Panc1 (cell line): ENCODE results near the gene HLA-B. TPM values are rescaled to one million over a fixed set of nuclear protein-coding genes. Genes with fewer than 3 reads are reported as not detected.

ENCODE experiments used
- ATAC-seq: fragments of 200-7000 bp; cut with Tn5 transposase; 2 replicates; pipeline ENCODE4 v1.9.1; 2020; ENCODE audit warnings: mild to moderate bottlenecking, moderate library complexity
- BruUV-seq: library from RNA; stranded (reverse); fragments of 400-500 nt; replicated peaks from 2 replicates; lab custom pipeline; 2021; lab: Mats Ljungman, UMichigan
- CTCF ChIA-PET: fragments of 300-600 bp; sonication (Branson Sonifier 250); formaldehyde crosslinking; loops from one replicate; lab custom pipeline; 2022; ENCODE audit warnings: antibody characterized with exemption; lab: Charles Lee
- POLR2A ChIA-PET: fragments of 300-600 bp; sonication (Branson Sonifier 250); formaldehyde crosslinking; loops from one replicate; lab custom pipeline; 2022; ENCODE audit warnings: antibody characterized with exemption; lab: Charles Lee
- DNase-seq: peaks from one replicate; pipeline ENCODE4 v3.0.0-alpha.2; 2010; ENCODE audit warnings: low read depth, low spot score
- H3K27ac ChIP-seq: 2 replicates; pipeline ENCODE4 v1.5.1; 2011; ENCODE audit warnings: mild to moderate bottlenecking, low read length, inconsistent platforms
- H3K27me3 ChIP-seq: fragments of 200-500 bp; sonication (Bioruptor generic); 2 replicates; pipeline ENCODE4 v1.6.0; 2014; ENCODE audit warnings: low read length, inconsistent platforms; ENCODE audit not compliant: control insufficient read depth, insufficient read depth
- H3K36me3 ChIP-seq: fragments of 200-500 bp; sonication (Bioruptor generic); 2 replicates; pipeline ENCODE4 v1.5.1; 2014; ENCODE audit warnings: inconsistent platforms, mild to moderate bottlenecking, low read length, moderate library complexity; ENCODE audit not compliant: control insufficient read depth, insufficient read depth
- H3K4me1 ChIP-seq: 2 replicates; pipeline ENCODE4 v1.5.1; 2011; ENCODE audit warnings: inconsistent platforms, mild to moderate bottlenecking, low read length, moderate library complexity; ENCODE audit not compliant: control insufficient read depth, insufficient read depth
- H3K4me3 ChIP-seq, 2 experiments: 2 replicates each; pipeline ENCODE4 v1.5.1; 2011 to 2012; ENCODE audit warnings: low read depth in 2 of 2, low read length in 2 of 2, mild to moderate bottlenecking in 2 of 2, inconsistent platforms in 1 of 2, moderate library complexity in 1 of 2
- H3K9me3 ChIP-seq: fragments of 200-500 bp; sonication (Bioruptor generic); 2 replicates; pipeline ENCODE4 v1.5.1; 2014; ENCODE audit warnings: low read depth, mild to moderate bottlenecking, inconsistent platforms, low read length, moderate library complexity; ENCODE audit not compliant: control insufficient read depth, insufficient read depth
- POLR2AphosphoS5 ChIP-seq: IDR thresholded peaks from 2 replicates; pipeline ENCODE4 v1.6.1; 2012; ENCODE audit warnings: mild to moderate bottlenecking, low read depth, low read length, moderate library complexity
- SIN3A ChIP-seq: IDR thresholded peaks from 2 replicates; pipeline ENCODE4 v1.6.1; 2012; ENCODE audit warnings: low read depth, mild to moderate bottlenecking, low read length, moderate library complexity, borderline replicate concordance; ENCODE audit not compliant: insufficient read depth
- TCF7L2 ChIP-seq: IDR thresholded peaks from 2 replicates; pipeline ENCODE4 v1.6.1; 2011; ENCODE audit warnings: mild to moderate bottlenecking, low read depth, low read length, inconsistent platforms
- in situ Hi-C: cut with HindIII; loops from 2 replicates; pipeline ENCODE4 v1.10.0; 2016; ENCODE audit warnings: low sequenced_read_pairs, low pct_unique_long_range_greater_than_20kb
- intact Hi-C: fragments of 100-400 bp; cut with micrococcal nuclease; formaldehyde crosslinking; loops from one replicate; pipeline ENCODE4 v1.10.0; 2022; ENCODE audit not compliant: unreplicated experiment
- total RNA-seq: library from RNA; stranded (reverse); gene quantifications from one replicate; pipeline ENCODE4 v1.2.1, GENCODE V29; 2021; ENCODE audit not compliant: unreplicated experiment
- TF ChIP-seq, protein P1 (sequence below): fragments of 450-650 bp; IDR thresholded peaks from 2 replicates; pipeline ENCODE4 v1.5.1; 2017; ENCODE audit warnings: mild to moderate bottlenecking
- TF ChIP-seq, protein P2 (sequence below), 2 experiments: IDR thresholded peaks; 2 replicates each; pipeline ENCODE4 v1.6.1; 2011 to 2012; ENCODE audit warnings: low read depth in 2 of 2, control low read depth in 1 of 2, low read length in 1 of 2, mild to moderate bottlenecking in 1 of 2, moderate library complexity in 1 of 2; ENCODE audit not compliant: insufficient read depth in 1 of 2

HLA-B gene
- total RNA-seq, 1 experiment from 2014 or later, result 191 TPM

DNA sequence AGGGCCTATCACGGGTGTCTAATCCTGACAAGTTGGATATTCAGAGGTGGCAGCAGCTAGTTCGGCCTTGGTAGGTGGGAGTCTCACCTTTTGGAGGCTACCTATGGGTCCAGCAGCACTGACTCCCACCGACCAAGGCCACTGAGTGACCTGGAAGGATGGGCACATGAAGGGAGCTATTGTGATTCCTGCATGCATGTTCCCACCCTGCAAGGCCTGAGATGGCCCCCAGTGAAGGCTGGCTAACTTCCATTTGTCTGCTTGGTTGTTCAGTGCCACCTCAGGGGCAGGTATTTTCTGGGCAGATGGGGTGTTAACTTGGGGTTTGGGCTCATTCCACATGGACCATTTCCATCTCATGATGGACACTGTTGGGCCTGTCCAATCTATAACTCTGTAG is 28.1 kb upstream of the HLA-B start:
- POLR2A ChIA-PET, result no interaction called here

DNA sequence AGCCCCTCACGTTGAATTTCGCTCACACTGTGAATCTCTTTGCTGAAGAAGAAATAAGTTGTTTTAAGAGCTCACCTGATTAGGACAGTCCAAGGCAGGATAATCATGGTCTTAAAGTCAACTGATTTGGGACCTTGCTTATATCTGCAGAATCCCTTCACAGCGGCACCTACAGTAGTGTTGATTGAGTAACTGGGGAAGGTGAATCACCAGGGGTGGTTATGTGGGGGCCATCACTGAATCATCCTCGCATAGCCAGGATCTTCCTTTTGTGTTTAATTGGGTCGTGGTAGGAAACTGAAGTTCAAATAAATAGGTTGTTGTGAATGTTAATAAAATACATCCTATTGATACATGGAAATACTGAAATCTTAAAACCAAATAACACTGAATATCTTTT is 26.2 kb upstream of the HLA-B start:
- ChIA-PET CTCF (interaction anchor here (0.7 kb wide), 1 partner anchor 60 kb away, joined by 4 read pairs; no protein-coding TSS in a partner anchor), POLR2A (no interaction called here)
- Histone ChIP-seq H3K4me1 (no peaks in the 10 kb centered on the region), H3K9me3 (no peaks in the 10 kb centered on the region), H3K27me3 (peaks cover 1% of the 10 kb centered on the region; the same call in 1 of the 2 replicates), H3K27ac (no peak overlapping the region), H3K36me3 (no peaks in the 10 kb centered on the region), H3K4me3 (no peak overlapping the region)
- no TSS peak for BruUV-seq
- no peak for ATAC-seq
- in situ Hi-C loops (no loop called here), intact Hi-C loops (no loop called here)
- TF ChIP-seq TCF7L2 (no peak), POLR2AphosphoS5 (no peak), SIN3A (no peak)
- TF ChIP-seq, protein P1, sequence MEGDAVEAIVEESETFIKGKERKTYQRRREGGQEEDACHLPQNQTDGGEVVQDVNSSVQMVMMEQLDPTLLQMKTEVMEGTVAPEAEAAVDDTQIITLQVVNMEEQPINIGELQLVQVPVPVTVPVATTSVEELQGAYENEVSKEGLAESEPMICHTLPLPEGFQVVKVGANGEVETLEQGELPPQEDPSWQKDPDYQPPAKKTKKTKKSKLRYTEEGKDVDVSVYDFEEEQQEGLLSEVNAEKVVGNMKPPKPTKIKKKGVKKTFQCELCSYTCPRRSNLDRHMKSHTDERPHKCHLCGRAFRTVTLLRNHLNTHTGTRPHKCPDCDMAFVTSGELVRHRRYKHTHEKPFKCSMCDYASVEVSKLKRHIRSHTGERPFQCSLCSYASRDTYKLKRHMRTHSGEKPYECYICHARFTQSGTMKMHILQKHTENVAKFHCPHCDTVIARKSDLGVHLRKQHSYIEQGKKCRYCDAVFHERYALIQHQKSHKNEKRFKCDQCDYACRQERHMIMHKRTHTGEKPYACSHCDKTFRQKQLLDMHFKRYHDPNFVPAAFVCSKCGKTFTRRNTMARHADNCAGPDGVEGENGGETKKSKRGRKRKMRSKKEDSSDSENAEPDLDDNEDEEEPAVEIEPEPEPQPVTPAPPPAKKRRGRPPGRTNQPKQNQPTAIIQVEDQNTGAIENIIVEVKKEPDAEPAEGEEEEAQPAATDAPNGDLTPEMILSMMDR, result no peak
- TF ChIP-seq, protein P2, sequence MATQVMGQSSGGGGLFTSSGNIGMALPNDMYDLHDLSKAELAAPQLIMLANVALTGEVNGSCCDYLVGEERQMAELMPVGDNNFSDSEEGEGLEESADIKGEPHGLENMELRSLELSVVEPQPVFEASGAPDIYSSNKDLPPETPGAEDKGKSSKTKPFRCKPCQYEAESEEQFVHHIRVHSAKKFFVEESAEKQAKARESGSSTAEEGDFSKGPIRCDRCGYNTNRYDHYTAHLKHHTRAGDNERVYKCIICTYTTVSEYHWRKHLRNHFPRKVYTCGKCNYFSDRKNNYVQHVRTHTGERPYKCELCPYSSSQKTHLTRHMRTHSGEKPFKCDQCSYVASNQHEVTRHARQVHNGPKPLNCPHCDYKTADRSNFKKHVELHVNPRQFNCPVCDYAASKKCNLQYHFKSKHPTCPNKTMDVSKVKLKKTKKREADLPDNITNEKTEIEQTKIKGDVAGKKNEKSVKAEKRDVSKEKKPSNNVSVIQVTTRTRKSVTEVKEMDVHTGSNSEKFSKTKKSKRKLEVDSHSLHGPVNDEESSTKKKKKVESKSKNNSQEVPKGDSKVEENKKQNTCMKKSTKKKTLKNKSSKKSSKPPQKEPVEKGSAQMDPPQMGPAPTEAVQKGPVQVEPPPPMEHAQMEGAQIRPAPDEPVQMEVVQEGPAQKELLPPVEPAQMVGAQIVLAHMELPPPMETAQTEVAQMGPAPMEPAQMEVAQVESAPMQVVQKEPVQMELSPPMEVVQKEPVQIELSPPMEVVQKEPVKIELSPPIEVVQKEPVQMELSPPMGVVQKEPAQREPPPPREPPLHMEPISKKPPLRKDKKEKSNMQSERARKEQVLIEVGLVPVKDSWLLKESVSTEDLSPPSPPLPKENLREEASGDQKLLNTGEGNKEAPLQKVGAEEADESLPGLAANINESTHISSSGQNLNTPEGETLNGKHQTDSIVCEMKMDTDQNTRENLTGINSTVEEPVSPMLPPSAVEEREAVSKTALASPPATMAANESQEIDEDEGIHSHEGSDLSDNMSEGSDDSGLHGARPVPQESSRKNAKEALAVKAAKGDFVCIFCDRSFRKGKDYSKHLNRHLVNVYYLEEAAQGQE (IDR thresholded peaks at IDR 0.05; ENCODE audit: insufficient read depth in 1 of 2, low read depth in 2 of 2, low read length in 1 of 2), result no peak
- no peak for DNase-seq

More for the DNA sequence above, 28.1 kb upstream of the HLA-B start:
- H3K9me3 ChIP-seq, result no peaks in the 10 kb centered on the region
- no peaks in the 10 kb centered on the region for H3K36me3 ChIP-seq
- no peaks in the 10 kb centered on the region for H3K27me3 ChIP-seq
- H3K27ac ChIP-seq, result no peak overlapping the region
- CTCF ChIA-PET, result no interaction called here
- no TSS peak for BruUV-seq
- ATAC-seq, result no peak
- H3K4me3 ChIP-seq, result no peak overlapping the region
- TF ChIP-seq, protein P2 (IDR thresholded peaks at IDR 0.05; ENCODE audit: insufficient read depth in 1 of 2, low read depth in 2 of 2, low read length in 1 of 2), result no peak
- TF ChIP-seq, protein P1, result no peak
- intact Hi-C loops, result no loop called here
- in situ Hi-C loops, result no loop called here
- H3K4me1 ChIP-seq, result no peaks in the 10 kb centered on the region
- no peak for DNase-seq
